ENCODE results near the gene LAMB4. TPM values are rescaled to one million over a fixed set of nuclear protein-coding genes. Genes with fewer than 3 reads are reported as not detected.

LAMB4 gene
- total RNA-seq, 4 donors from 2014 or later = 0.60 to 3.0 TPM; not detected in 2

GRCh38 chr7:107995184-107996071 lies 134.7 kb downstream of the LAMB4 start:
- ATAC-seq (ENCODE audit: low FRiP score) (peak; percentile 58), DNase-seq (ENCODE audit: low spot score) (no peak)
- TF ChIP-seq, protein P1, sequence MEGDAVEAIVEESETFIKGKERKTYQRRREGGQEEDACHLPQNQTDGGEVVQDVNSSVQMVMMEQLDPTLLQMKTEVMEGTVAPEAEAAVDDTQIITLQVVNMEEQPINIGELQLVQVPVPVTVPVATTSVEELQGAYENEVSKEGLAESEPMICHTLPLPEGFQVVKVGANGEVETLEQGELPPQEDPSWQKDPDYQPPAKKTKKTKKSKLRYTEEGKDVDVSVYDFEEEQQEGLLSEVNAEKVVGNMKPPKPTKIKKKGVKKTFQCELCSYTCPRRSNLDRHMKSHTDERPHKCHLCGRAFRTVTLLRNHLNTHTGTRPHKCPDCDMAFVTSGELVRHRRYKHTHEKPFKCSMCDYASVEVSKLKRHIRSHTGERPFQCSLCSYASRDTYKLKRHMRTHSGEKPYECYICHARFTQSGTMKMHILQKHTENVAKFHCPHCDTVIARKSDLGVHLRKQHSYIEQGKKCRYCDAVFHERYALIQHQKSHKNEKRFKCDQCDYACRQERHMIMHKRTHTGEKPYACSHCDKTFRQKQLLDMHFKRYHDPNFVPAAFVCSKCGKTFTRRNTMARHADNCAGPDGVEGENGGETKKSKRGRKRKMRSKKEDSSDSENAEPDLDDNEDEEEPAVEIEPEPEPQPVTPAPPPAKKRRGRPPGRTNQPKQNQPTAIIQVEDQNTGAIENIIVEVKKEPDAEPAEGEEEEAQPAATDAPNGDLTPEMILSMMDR (IDR thresholded peaks at IDR 0.05) = no peak

DNA sequence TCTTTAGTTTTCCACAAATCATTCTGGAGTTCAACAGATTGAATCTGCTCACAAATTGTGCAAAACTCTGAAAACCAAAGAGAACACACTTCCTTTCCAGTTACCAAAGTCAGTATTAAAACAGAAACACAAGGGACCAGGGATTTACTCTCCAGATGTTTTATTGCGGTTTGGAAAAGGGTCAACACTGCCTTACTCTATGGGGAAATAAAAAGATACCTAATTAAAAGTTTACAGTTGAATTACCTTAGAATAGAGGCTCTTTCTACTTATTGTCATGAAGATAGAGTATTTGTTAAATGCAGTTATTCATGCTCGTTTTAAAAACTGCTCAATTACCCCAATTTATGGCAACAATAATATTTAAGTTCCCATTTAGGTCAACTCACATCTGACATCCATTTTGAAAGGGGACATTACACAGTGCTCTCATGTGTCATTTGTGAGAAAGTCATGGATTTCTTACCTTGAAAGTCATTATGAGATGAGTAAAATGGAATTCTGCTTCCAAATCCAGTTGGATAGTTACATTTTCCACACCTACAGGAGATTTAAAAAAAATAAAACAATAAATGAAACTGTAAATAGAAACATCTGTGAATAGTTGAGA lies 135.6 kb downstream of the LAMB4 start:
- no peak for DNase-seq (ENCODE audit: low spot score)
- TF ChIP-seq, protein P1 (IDR thresholded peaks at IDR 0.05) = no peak
- ATAC-seq (ENCODE audit: low FRiP score) = no peak

DNA sequence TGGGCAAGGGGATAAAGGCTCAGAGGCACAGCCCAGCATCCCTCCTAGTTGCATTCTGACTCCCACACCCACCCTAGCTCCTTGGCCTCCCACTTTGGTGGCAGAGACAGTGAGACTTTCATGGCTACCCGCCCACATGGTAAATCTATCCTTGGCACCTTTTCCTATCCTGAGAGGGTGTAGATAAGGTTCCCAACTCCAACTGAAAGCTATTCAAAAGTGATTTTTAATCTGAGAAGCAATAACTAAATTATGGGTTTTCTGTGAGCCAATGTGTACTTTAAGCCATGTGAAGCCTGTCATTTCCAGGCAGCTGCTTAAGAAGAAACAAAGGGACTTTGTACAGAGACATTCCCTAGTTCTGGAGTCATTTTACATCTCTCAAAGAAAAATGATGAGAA lies 136.3 kb downstream of the LAMB4 start:
- TF ChIP-seq, protein P1 (IDR thresholded peaks at IDR 0.05) = no peak
- DNase-seq (ENCODE audit: low spot score) = no peak
- ATAC-seq (ENCODE audit: low FRiP score) = no peak

- TF ChIP-seq, protein P1 (IDR thresholded peaks at IDR 0.05) = no peak
- ATAC-seq (ENCODE audit: low FRiP score) (peak; percentile 50), DNase-seq (ENCODE audit: low spot score) (no peak)
Measured at GRCh38 chr7:107989618-107990373, 140.4 kb downstream of the LAMB4 start.

- ATAC-seq (ENCODE audit: low FRiP score) (no peak), DNase-seq (ENCODE audit: low spot score) (no peak)
- TF ChIP-seq, protein P1 (IDR thresholded peaks at IDR 0.05) = no peak
Measured at GRCh38 chr7:107982918-107983389, 147.2 kb downstream of the LAMB4 start.

GRCh38 chr7:107982042-107982840 lies 147.9 kb downstream of the LAMB4 start:
- DNase-seq (ENCODE audit: low spot score) = no peak
- ATAC-seq (ENCODE audit: low FRiP score) = no peak
- TF ChIP-seq, protein P1 (IDR thresholded peaks at IDR 0.05) = no peak

Data from omental fat pad (tissue), 4 donors.